Activated CD4-positive, alpha-beta memory T cell treated with anti-CD3 and anti-CD28 coated beads for 36 hours (primary cell): ENCODE data around the gene MLLT6. TPM values are rescaled to one million over a fixed set of nuclear protein-coding genes. Genes with fewer than 3 reads are reported as not detected.

Source experiments
- CTCF ChIA-PET: fragments of 350-600 bp; sonication (Branson Sonifier 250); formaldehyde crosslinking; loops from one replicate; lab custom pipeline; 2021; ENCODE audit warnings: antibody characterized with exemption, inconsistent platforms; lab: Charles Lee
- POLR2A ChIA-PET: fragments of 350-600 bp; sonication (Branson Sonifier 250); formaldehyde crosslinking; loops from one replicate; lab custom pipeline; 2021; ENCODE audit warnings: antibody characterized with exemption; lab: Charles Lee
- DNase-seq: peaks from one replicate; pipeline ENCODE4 v3.0.0-alpha.2; 2020
- H3K27ac Mint-ChIP-seq: one replicate; pipeline ENCODE4 v1.8.0; 2021; ENCODE audit warnings: mixed read lengths
- H3K27me3 Mint-ChIP-seq: one replicate; pipeline ENCODE4 v1.8.0; 2021; ENCODE audit warnings: mixed read lengths
- H3K36me3 Mint-ChIP-seq: one replicate; pipeline ENCODE4 v1.8.0; 2021; ENCODE audit warnings: mixed read lengths
- H3K4me1 Mint-ChIP-seq: one replicate; pipeline ENCODE4 v1.8.0; 2021; ENCODE audit warnings: low read depth, mixed read lengths
- H3K4me3 Mint-ChIP-seq: one replicate; pipeline ENCODE4 v1.8.0; 2021; ENCODE audit warnings: mild to moderate bottlenecking, mixed read lengths
- H3K9me3 Mint-ChIP-seq: one replicate; pipeline ENCODE4 v1.8.0; 2021; ENCODE audit warnings: mixed read lengths
- intact Hi-C: fragments of 100-400 bp; cut with micrococcal nuclease; formaldehyde crosslinking; loops from one replicate; pipeline ENCODE4 v1.15.1; 2023
- total RNA-seq, 2 experiments: library from RNA; stranded (reverse); gene quantifications; one replicate each; pipeline ENCODE4 v1.2.3, GENCODE V29; 2021

The MLLT6 gene
- total RNA-seq, 2 experiments from 2014 or later = 204 to 221 TPM

- Mint-ChIP-seq H3K27me3 (peaks cover 2% of the 10 kb centered on the region), H3K27ac (peak overlapping the region; percentile 93), H3K4me1 (peaks cover 34% of the 10 kb centered on the region), H3K4me3 (no peak overlapping the region), H3K36me3 (peaks cover 5% of the 10 kb centered on the region), H3K9me3 (no peaks in the 10 kb centered on the region)
- peak; percentile 93 for DNase-seq
- POLR2A ChIA-PET = interaction anchor here (1.0 to 5.7 kb wide), 6 partner anchors 11 to 57 kb away, joined by 4 to 100 read pairs (median 4); partner anchors contain the start of genes CISD3 and MLLT6
- intact Hi-C loops = loop anchor here (1.0 kb wide), 3 partner anchors 24 to 74 kb away; no protein-coding TSS in a partner anchor
- CTCF ChIA-PET = interaction anchor here (0.5 to 10.4 kb wide), 24 partner anchors 10 to 476 kb away, joined by 3 to 210 read pairs (median 6); partner anchors contain the start of genes CISD3, MLLT6, PIP4K2B and PSMB3
These were observed 28.2 kb upstream of the MLLT6 start for GRCh38 chr17:38676706-38677504.

DNA sequence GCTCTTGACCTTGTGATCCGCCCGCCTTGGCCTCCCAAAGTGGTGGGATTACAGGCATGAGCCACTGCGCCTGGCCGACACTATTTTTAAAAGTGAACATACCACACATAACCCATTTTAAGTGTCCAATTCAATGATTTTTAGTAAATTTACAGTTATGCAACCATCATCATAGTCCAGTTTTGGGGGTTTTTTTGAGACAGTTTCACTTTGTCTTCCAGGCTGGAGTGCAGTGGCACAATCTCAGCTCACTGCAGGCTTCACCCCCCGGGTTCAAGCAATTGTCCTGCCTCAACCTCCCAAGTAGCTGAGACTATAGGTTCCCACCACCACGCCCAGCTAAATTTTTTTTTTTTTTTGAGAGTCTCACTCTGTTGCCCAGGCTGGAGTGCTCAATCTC, 27.3 kb upstream of the MLLT6 start:
- H3K27me3 Mint-ChIP-seq = no peaks in the 10 kb centered on the region
- no peak overlapping the region for H3K4me3 Mint-ChIP-seq
- H3K4me1 Mint-ChIP-seq = peaks cover 27% of the 10 kb centered on the region
- no peak overlapping the region for H3K27ac Mint-ChIP-seq
- CTCF ChIA-PET = interaction anchor here (0.7 to 10.4 kb wide), 12 partner anchors 10 to 487 kb away, joined by 3 to 210 read pairs (median 6); partner anchors contain the start of genes CISD3 and PSMB3
- POLR2A ChIA-PET = interaction anchor here (0.6 to 5.7 kb wide), 4 partner anchors 25 to 192 kb away, joined by 3 to 100 read pairs (median 4); partner anchors contain the start of gene MLLT6
- no peak for DNase-seq
- intact Hi-C loops = loop anchor here (1.0 kb wide), 3 partner anchors 23 to 73 kb away; no protein-coding TSS in a partner anchor
- peaks cover 2% of the 10 kb centered on the region for H3K36me3 Mint-ChIP-seq
- no peaks in the 10 kb centered on the region for H3K9me3 Mint-ChIP-seq

DNA sequence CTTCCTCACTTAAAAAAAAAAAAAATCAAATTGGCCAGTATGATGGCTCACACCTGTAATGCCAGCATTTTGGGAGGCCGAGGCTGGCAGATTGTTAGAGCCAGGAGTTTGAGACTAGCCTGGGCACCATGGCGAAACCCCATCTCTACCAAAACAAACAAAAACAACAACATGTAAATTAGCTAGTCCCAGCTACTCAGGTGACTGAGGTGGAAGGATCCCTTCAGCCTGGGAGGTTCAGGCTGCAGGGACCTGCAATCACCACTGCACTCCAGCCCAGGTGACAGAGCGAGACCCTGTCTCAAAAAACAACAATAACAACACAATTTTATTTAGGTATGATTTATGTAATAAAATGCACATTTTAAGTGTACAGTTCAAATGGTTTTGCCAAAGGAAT, 24.0 kb upstream of the MLLT6 start:
- POLR2A ChIA-PET = no interaction called here
- no peak for DNase-seq
- CTCF ChIA-PET = interaction anchor here (1.4 to 10.4 kb wide), 3 partner anchors 13 to 53 kb away, joined by 3 to 210 read pairs (median 5); partner anchors contain the start of gene CISD3
- peaks cover 13% of the 10 kb centered on the region for H3K4me1 Mint-ChIP-seq
- intact Hi-C loops = no loop called here
- no peaks in the 10 kb centered on the region for H3K9me3 Mint-ChIP-seq
- no peaks in the 10 kb centered on the region for H3K36me3 Mint-ChIP-seq
- H3K27me3 Mint-ChIP-seq = no peaks in the 10 kb centered on the region
- H3K27ac Mint-ChIP-seq = no peak overlapping the region
- H3K4me3 Mint-ChIP-seq = no peak overlapping the region

- DNase-seq = no peak
- H3K27me3 Mint-ChIP-seq = no peaks in the 10 kb centered on the region
- H3K4me1 Mint-ChIP-seq = peaks cover 5% of the 10 kb centered on the region
- H3K4me3 Mint-ChIP-seq = no peak overlapping the region
- intact Hi-C loops = no loop called here
- no peaks in the 10 kb centered on the region for H3K9me3 Mint-ChIP-seq
- CTCF ChIA-PET = interaction anchor here (1.6 to 3.1 kb wide), 2 partner anchors 46 to 49 kb away, joined by 3 to 13 read pairs; no protein-coding TSS in a partner anchor
- H3K27ac Mint-ChIP-seq = no peak overlapping the region
- H3K36me3 Mint-ChIP-seq = no peaks in the 10 kb centered on the region
- POLR2A ChIA-PET = no interaction called here
These were observed 19.6 kb upstream of the MLLT6 start for GRCh38 chr17:38685491-38685890.

GRCh38 chr17:38687286-38687685, 17.8 kb upstream of the MLLT6 start:
- Mint-ChIP-seq H3K4me1 (peaks cover 5% of the 10 kb centered on the region), H3K27me3 (no peaks in the 10 kb centered on the region), H3K36me3 (no peaks in the 10 kb centered on the region), H3K9me3 (no peaks in the 10 kb centered on the region), H3K4me3 (no peak overlapping the region), H3K27ac (no peak overlapping the region)
- no peak for DNase-seq
- ChIA-PET CTCF (interaction anchor here (1.0 to 3.1 kb wide), 3 partner anchors 10 to 48 kb away, joined by 3 to 13 read pairs (median 8); no protein-coding TSS in a partner anchor), POLR2A (interaction anchor here (0.8 kb wide), 1 partner anchor 11 kb away, joined by 4 read pairs; no protein-coding TSS in a partner anchor)
- intact Hi-C loops = no loop called here

DNA sequence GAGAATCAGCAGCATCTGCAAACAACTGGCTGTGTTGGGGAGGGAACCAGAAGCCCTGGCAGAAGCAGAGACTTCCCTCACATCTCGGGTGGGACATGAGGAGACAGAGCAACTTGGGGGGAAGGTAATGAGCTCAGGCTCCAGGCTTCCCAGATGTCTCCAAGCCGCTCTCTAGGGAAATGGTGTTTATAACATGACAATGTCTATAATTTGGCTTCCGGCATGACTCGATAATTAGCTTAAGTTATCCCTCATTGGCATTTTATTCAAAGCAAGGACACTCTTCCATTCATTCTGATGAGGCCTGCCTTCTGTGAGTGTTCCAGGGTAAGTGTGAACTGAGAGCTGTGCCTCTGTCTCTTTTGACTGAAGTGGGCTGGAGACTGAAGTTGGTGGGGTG, 14.7 kb upstream of the MLLT6 start:
- Mint-ChIP-seq H3K4me1 (peaks cover 5% of the 10 kb centered on the region), H3K4me3 (no peak overlapping the region), H3K9me3 (no peaks in the 10 kb centered on the region), H3K36me3 (no peaks in the 10 kb centered on the region), H3K27ac (no peak overlapping the region), H3K27me3 (no peaks in the 10 kb centered on the region)
- ChIA-PET CTCF (interaction anchor here (1.8 to 2.3 kb wide), 3 partner anchors 13 to 45 kb away, joined by 6 to 8 read pairs (median 7); no protein-coding TSS in a partner anchor), POLR2A (interaction anchor here (0.7 kb wide), 1 partner anchor 73 kb away, joined by 3 read pairs; no protein-coding TSS in a partner anchor)
- intact Hi-C loops = no loop called here
- DNase-seq = no peak

DNA sequence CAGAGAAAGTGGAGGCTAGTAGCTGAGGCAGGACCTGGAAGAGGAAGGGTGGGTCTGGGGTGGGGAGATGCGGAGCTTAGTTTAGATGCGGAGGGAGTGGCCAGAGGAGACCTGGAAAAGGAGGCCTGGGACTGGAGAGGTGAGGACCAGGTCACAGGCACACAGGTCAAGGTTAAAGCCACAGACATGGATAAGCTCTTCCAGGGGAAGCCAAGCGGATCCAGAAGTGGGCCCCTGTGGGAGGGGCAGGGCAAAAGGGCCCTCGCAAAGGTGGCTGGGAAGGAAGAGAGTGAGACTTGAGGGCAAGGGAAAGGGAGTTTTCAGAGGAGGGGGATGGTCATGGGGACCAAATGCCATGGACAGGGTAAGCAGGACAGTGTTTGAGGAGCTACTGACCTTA, 13.9 kb upstream of the MLLT6 start:
- Mint-ChIP-seq H3K27ac (no peak overlapping the region), H3K27me3 (no peaks in the 10 kb centered on the region), H3K9me3 (no peaks in the 10 kb centered on the region), H3K36me3 (no peaks in the 10 kb centered on the region), H3K4me1 (peaks cover 5% of the 10 kb centered on the region), H3K4me3 (no peak overlapping the region)
- ChIA-PET POLR2A (no interaction called here), CTCF (interaction anchor here (0.8 to 2.3 kb wide), 4 partner anchors 14 to 133 kb away, joined by 3 to 8 read pairs (median 6); no protein-coding TSS in a partner anchor)
- intact Hi-C loops = no loop called here
- DNase-seq = no peak

DNA sequence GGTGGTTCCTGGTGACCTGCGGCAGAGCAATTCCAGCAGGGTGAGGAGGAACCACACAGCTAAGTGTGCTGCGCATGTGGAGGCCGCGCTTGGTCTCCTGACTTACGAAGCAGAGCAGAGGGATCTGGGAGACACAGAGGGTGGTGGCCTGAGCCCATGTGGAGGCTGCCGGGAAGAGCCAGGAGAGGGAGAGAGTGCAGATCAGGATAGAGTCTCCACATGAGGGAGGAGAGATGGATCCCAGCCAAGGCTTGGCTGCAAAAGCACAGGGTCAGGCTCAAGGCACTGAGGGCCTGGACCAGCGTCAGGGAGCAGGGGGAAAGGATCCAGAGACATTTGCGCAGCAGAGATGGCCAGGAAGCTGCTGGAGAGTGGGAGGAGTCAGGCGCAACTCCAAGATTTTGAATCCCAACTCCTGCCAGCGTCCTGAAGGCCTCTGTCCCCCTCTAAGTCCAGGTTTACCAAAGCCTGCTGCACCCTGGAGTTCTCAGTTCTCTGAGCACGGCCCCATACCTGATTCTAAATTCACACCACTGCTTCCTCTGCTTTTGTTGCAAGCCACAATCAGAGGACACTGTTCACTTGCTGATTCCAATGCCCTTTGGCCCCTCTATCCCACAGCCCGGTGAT, 11.3 kb upstream of the MLLT6 start:
- ChIA-PET POLR2A (interaction anchor here (0.6 kb wide), 1 partner anchor 1419 kb away, joined by 3 read pairs; no protein-coding TSS in a partner anchor), CTCF (interaction anchor here (1.0 kb wide), 1 partner anchor 17 kb away, joined by 3 read pairs; no protein-coding TSS in a partner anchor)
- Mint-ChIP-seq H3K27ac (no peak overlapping the region), H3K4me1 (peaks cover 17% of the 10 kb centered on the region), H3K9me3 (no peaks in the 10 kb centered on the region), H3K4me3 (no peak overlapping the region), H3K27me3 (no peaks in the 10 kb centered on the region), H3K36me3 (no peaks in the 10 kb centered on the region)
- no peak for DNase-seq
- intact Hi-C loops = no loop called here

GRCh38 chr17:38697061-38697820, 7.8 kb upstream of the MLLT6 start:
- ChIA-PET CTCF (interaction anchor here (1.0 to 1.8 kb wide), 5 partner anchors 13 to 38 kb away, joined by 3 to 7 read pairs (median 3); no protein-coding TSS in a partner anchor), POLR2A (no interaction called here)
- H3K4me1 Mint-ChIP-seq = peaks cover 44% of the 10 kb centered on the region
- DNase-seq = no peak
- no peaks in the 10 kb centered on the region for H3K36me3 Mint-ChIP-seq
- H3K27me3 Mint-ChIP-seq = no peaks in the 10 kb centered on the region
- no peak overlapping the region for H3K4me3 Mint-ChIP-seq
- intact Hi-C loops = no loop called here
- H3K9me3 Mint-ChIP-seq = no peaks in the 10 kb centered on the region
- H3K27ac Mint-ChIP-seq = peak overlapping the region; percentile 64

DNA sequence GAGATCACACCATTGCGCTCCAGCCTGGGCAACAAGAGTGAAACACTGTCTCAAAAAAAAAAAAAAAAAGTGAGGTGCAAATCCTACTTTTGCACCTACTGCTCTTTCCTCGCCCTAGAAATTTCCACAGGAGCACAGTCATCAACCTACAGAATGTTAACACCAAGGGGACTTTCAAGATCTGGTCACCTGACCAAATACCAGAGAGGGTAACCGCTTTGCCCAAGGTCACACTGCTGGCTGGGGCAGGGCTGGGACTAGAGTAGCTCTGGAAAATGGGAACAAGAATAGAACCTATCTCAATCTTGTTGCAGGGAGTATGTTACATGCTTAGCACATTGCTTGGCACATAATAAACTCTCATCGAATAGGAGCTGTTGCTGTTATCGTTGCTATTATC, 6.3 kb upstream of the MLLT6 start:
- H3K9me3 Mint-ChIP-seq = no peaks in the 10 kb centered on the region
- peak overlapping the region; percentile 97 for H3K27ac Mint-ChIP-seq
- H3K36me3 Mint-ChIP-seq = peaks cover 12% of the 10 kb centered on the region
- no peak for DNase-seq
- no peaks in the 10 kb centered on the region for H3K27me3 Mint-ChIP-seq
- CTCF ChIA-PET = interaction anchor here (1.2 to 3.8 kb wide), 3 partner anchors 22 to 37 kb away, joined by 3 to 51 read pairs (median 11); partner anchors contain the start of gene EPOP
- H3K4me3 Mint-ChIP-seq = no peak overlapping the region
- intact Hi-C loops = no loop called here
- POLR2A ChIA-PET = interaction anchor here (8.6 to 9.4 kb wide), 2 partner anchors 23 to 31 kb away, joined by 100 to 116 read pairs; partner anchors contain the start of genes CISD3 and EPOP
- H3K4me1 Mint-ChIP-seq = peaks cover 44% of the 10 kb centered on the region
